K562 (cell line): Measurements from ENCODE around the gene SSR4.

Source experiments
- CHD7 ChIP-seq: fragments of 200-600 bp; sonication (generic); IDR thresholded peaks from one replicate; pipeline ENCODE4 v1.6.1; 2012; ENCODE audit warnings: mild to moderate bottlenecking, low read depth, low read length, inconsistent platforms
- CREB1 ChIP-seq, 2 experiments: sonication (generic) in 1 of 2; formaldehyde crosslinking in 1 of 2; IDR thresholded peaks; 2 replicates each; pipeline versions ENCODE4 v1.6.1 to v1.8.0; 2012 to 2022; ENCODE audit warnings: inconsistent platforms in 1 of 2, mild to moderate bottlenecking in 1 of 2, missing genetic modification reagents in 1 of 2, moderate library complexity in 1 of 2
- ETV6 ChIP-seq, 3 experiments: fragments of 150-350 bp in 1 of 3; sonication (generic) in 1 of 3; formaldehyde crosslinking in 1 of 3; IDR thresholded peaks; 2 replicates each; pipeline versions ENCODE4 v1.6.1 to v1.8.0; 2014 to 2022; ENCODE audit warnings: borderline replicate concordance in 2 of 3, low read depth in 2 of 3, antibody characterized with exemption in 1 of 3, low read length in 1 of 3, mild to moderate bottlenecking in 1 of 3, missing genetic modification reagents in 1 of 3
- HCFC1 ChIP-seq: IDR thresholded peaks from 2 replicates; pipeline ENCODE4 v1.6.1; 2012; ENCODE audit warnings: low read depth, low read length, improper control_type of control experiment
- MEF2A ChIP-seq: IDR thresholded peaks from 2 replicates; pipeline ENCODE4 v1.6.1; 2011; ENCODE audit warnings: low read depth, mild to moderate bottlenecking, low read length, moderate library complexity; ENCODE audit not compliant: control insufficient read depth
- POLR2A ChIP-seq: fragments of 450-650 bp; conservative IDR thresholded peaks from 2 replicates; pipeline ENCODE4 v1.6.1; 2016
- POLR2AphosphoS5 ChIP-seq: IDR thresholded peaks from 2 replicates; pipeline ENCODE4 v1.6.1; 2011; ENCODE audit warnings: mild to moderate bottlenecking, low read depth, low read length, moderate library complexity; ENCODE audit not compliant: control insufficient read depth, insufficient read depth
- YY1 ChIP-seq, 3 experiments: IDR thresholded peaks; 2 replicates each; pipeline ENCODE4 v1.6.1; 2011; ENCODE audit warnings: low read length in 2 of 3, mild to moderate bottlenecking in 2 of 3, moderate library complexity in 2 of 3, borderline replicate concordance in 1 of 3, control low read depth in 1 of 3, low read depth in 1 of 3; ENCODE audit not compliant: insufficient read depth in 3 of 3, insufficient replicate concordance in 2 of 3, control insufficient read depth in 1 of 3, insufficient read length in 1 of 3; ENCODE audit errors: extremely low read depth in 1 of 3
- ZBTB5 ChIP-seq: fragments of 450-650 bp; IDR thresholded peaks from 2 replicates; pipeline ENCODE4 v1.6.1; 2017; ENCODE audit warnings: antibody characterized with exemption
- TF ChIP-seq, protein P1 (sequence below): sonication (generic); formaldehyde crosslinking; IDR thresholded peaks from 2 replicates; pipeline ENCODE4 v1.8.0; 2022; ENCODE audit warnings: mild to moderate bottlenecking, low read depth, missing genetic modification reagents
- TF ChIP-seq, protein P2 (sequence below), 3 experiments: IDR thresholded peaks in 2 of 3; conservative IDR thresholded peaks in 1 of 3; 2 replicates each; pipeline ENCODE4 v1.5.1; 2011 to 2012; ENCODE audit warnings: low read length in 3 of 3, mild to moderate bottlenecking in 3 of 3, control low read depth in 2 of 3, improper control_type of control experiment in 1 of 3, inconsistent platforms in 1 of 3, low read depth in 1 of 3, mixed read lengths in 1 of 3, moderate library complexity in 1 of 3; ENCODE audit not compliant: insufficient read depth in 2 of 3

DNA sequence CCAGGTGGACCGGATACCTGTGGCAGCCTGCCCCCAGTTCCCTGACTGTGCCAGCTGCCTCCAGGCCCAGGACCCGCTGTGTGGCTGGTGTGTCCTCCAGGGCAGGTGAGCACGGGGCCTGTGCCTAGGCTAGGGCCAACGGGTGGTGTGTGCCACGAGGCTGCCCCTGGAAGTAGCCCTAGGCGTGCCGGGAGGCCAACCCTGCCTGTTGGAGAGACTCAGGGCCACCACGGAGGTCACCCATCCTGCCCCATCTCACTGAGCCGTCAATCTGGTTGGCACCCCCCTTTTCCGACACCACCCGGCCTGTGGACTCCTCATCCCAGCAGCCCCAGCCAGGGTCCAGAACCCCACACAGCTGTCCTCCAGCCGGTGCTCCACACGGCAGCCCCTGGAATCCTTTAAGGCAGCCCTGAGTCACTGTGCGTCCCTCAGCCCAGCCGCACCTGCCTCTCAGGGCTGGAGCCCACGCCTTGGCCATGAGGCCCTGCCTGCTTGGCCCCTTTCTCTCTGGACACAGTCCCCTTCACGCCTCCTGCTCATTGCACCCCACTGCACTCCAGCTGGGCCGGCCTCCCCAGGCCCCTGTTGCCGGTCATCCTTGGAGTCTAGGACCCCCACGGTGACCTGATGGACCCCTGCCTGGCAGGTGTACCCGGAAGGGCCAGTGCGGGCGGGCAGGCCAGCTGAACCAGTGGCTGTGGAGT lies 25.2 kb upstream of the SSR4 start:
- TF ChIP-seq POLR2A (no peak), ETV6 (IDR thresholded peaks at IDR 0.05; ENCODE audit: borderline replicate concordance in 1 of 2, low read depth in 2 of 2, low read length in 1 of 2) (no peak), ETV6 (CRISPR knock-in tag; IDR thresholded peaks at IDR 0.05; ENCODE audit: borderline replicate concordance) (no peak), ZBTB5 (no peak), MEF2A (no peak), CHD7 (no peak), HCFC1 (no peak), YY1 (IDR thresholded peaks at IDR 0.05; ENCODE audit: borderline replicate concordance in 1 of 3, control insufficient read depth in 1 of 3, extremely low read depth in 1 of 3, insufficient read depth in 3 of 3, insufficient read length in 1 of 3, insufficient replicate concordance in 2 of 3, low read depth in 1 of 3, low read length in 2 of 3) (no peak), POLR2AphosphoS5 (no peak), CREB1 (IDR thresholded peaks at IDR 0.05) (no peak), CREB1 (CRISPR knock-in tag; IDR thresholded peaks at IDR 0.05) (no peak)
- TF ChIP-seq, protein P1, sequence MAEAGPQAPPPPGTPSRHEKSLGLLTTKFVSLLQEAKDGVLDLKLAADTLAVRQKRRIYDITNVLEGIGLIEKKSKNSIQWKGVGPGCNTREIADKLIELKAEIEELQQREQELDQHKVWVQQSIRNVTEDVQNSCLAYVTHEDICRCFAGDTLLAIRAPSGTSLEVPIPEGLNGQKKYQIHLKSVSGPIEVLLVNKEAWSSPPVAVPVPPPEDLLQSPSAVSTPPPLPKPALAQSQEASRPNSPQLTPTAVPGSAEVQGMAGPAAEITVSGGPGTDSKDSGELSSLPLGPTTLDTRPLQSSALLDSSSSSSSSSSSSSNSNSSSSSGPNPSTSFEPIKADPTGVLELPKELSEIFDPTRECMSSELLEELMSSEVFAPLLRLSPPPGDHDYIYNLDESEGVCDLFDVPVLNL: no peak
- TF ChIP-seq, protein P2, sequence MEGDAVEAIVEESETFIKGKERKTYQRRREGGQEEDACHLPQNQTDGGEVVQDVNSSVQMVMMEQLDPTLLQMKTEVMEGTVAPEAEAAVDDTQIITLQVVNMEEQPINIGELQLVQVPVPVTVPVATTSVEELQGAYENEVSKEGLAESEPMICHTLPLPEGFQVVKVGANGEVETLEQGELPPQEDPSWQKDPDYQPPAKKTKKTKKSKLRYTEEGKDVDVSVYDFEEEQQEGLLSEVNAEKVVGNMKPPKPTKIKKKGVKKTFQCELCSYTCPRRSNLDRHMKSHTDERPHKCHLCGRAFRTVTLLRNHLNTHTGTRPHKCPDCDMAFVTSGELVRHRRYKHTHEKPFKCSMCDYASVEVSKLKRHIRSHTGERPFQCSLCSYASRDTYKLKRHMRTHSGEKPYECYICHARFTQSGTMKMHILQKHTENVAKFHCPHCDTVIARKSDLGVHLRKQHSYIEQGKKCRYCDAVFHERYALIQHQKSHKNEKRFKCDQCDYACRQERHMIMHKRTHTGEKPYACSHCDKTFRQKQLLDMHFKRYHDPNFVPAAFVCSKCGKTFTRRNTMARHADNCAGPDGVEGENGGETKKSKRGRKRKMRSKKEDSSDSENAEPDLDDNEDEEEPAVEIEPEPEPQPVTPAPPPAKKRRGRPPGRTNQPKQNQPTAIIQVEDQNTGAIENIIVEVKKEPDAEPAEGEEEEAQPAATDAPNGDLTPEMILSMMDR (IDR thresholded peaks at IDR 0.05 in 2 of 3, conservative IDR thresholded peaks at IDR 0.05 in 1 of 3; ENCODE audit: insufficient read depth in 2 of 3, low read depth in 1 of 3, low read length in 3 of 3): no peak
